GM21717 (cell line): ENCODE measurements around the gene MFSD12.
A peak's percentile ranks its signal among the peaks of the same experiment; 100 is the strongest.
"Not testable (repeated sequence)": the region's sequence is repeated elsewhere in the genome, so short reads cannot be mapped to it uniquely, and the experiment has no call there.

Experiments used
- ATAC-seq: cut with Tn5 transposase; IDR thresholded peaks from one replicate; pipeline ENCODE4 v1.9.1; 2021; ENCODE audit warnings: mild to moderate bottlenecking, moderate library complexity; ENCODE audit not compliant: unreplicated experiment

MFSD12 gene

DNA sequence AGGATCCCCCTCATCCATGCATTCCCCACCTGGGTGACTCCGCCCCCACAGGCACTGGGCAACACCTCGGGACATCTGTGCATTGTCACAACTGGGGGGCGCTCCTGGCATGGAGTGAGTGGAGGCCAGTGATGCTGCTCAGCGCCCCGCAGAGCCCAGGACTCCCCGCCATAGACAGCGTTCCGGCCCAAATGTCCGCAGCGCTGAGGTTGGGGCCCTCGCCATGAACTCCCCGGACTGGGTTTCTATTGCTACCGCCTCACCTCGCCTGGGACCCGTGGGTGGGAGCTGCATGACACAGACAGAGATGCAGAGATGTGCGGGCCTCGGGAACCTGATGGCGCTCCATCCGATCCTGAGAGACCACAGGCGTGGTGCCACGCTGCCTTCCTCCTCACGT lies 46.7 kb downstream of the MFSD12 start:
- ATAC-seq, result no peak

DNA sequence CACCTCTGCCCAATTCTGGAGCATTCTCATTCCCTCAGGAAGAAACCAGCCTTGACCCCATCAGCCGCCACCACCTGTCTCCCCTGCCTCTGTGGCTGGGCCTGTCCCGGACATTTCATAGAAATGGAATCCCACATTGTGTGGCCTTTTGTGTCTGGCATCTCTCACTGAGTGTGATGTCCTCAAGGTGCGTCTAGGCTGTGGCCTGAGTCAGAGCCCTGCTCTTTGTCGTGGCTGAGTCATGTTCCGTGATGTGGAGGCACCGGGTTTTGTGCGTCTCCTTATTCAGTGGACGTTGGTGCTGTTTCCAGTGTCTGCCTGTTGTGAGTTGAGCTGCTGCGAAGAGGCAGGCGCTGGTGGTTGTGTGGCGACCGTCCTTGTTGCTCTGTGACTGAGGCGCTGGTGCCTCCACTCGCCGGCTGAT lies 47.8 kb downstream of the MFSD12 start:
- ATAC-seq, result no peak

DNA sequence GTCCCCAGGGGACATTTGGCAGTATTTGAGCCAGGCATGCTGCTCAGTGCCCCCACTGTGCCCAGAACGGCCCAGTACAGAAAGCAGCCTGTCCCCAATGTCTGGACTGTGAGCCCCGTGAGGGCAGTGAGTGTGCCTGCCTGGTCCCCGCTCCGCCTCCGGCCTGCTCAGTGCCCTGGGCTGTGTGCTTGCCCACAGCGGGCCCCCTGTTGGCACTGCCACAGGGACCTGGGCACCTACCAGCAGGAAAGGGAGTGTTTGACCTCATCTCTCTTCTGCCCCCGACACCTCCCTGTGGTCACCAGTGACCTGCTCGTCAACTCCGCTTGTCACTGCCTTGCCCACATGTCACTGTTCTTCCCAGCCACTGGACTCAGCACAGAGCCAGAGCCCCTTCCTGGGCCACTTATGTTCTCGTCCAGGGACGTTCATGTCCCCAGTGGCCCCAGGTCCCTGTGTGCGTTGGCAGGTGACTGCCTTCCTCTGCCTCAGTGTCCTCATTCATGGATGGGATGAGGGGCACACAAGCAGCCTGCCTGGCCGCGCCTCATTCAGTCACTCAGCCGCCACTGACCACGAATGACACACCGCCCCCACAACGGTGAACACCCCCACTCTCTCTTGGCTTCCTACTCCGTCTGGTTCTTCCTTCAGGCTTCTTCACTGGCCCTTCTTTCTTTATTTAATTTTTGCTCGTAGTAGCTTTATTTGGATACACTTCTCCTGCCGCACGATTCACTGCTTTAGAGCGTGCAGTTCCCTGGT lies 48.4 kb downstream of the MFSD12 start:
- ATAC-seq, result no peak

DNA sequence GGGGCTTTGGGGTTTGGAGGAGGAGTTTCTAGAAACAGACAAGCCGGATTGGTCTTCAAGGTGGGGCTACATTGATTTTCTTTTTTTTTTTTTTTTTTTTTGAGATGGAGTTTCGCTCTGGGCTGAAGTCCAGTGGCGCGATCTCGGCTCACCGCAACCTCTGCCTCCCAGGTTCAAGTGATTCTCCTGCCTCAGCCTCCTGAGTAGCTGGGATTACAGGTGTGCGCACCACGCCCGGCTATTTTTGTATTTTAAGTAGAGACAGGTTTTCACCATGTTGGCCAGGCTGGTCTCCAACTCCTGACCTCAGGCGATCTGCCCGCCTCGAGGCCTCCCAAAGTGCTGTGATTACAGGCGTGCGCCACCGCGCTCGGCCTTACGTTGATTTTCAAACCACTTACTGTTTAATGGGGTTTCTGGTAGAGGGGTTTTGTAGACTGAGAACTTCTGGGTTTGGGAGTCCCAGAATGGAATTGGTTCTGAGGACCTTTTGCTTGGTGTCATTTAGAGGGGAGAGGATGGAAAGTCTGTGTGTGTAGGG lies 49.2 kb downstream of the MFSD12 start:
- ATAC-seq, result not testable (repeated sequence)

DNA sequence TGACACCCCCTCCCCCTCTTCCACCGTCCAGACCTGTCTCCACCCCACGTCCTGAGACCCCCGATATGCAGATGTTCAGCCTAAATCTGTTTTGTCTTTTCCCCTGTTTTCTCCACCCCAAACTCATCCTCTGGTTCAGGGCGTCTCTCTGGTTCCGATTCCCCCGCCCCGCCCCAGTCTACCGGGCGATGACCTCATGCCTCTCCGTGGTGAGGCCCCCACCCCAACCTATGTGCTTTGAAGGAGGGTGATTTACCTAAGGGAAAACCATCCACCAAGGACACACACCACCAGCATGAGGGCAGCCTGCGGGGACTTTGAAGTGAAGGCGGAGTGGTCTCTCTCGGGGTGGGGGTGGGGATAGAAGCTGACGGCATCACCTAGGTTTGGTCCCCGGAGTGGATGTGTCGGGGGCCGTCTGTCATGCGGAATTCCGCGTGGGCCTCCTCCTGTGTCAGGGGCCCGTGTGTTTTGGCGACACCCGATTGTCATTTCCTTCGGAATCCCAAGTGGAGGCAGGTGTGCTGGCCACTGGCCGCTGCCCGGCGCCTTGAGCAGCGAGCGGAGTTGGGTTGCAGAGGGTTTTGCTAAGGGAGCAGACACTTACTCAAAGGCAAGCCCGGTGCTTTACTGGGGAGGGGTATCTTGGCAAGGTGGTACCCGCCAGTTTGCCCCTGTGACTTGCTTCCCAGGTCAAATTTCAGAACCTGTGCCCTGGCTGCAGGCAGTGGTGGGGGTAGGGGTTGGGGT lies 49.8 kb downstream of the MFSD12 start:
- ATAC-seq, result no peak

DNA sequence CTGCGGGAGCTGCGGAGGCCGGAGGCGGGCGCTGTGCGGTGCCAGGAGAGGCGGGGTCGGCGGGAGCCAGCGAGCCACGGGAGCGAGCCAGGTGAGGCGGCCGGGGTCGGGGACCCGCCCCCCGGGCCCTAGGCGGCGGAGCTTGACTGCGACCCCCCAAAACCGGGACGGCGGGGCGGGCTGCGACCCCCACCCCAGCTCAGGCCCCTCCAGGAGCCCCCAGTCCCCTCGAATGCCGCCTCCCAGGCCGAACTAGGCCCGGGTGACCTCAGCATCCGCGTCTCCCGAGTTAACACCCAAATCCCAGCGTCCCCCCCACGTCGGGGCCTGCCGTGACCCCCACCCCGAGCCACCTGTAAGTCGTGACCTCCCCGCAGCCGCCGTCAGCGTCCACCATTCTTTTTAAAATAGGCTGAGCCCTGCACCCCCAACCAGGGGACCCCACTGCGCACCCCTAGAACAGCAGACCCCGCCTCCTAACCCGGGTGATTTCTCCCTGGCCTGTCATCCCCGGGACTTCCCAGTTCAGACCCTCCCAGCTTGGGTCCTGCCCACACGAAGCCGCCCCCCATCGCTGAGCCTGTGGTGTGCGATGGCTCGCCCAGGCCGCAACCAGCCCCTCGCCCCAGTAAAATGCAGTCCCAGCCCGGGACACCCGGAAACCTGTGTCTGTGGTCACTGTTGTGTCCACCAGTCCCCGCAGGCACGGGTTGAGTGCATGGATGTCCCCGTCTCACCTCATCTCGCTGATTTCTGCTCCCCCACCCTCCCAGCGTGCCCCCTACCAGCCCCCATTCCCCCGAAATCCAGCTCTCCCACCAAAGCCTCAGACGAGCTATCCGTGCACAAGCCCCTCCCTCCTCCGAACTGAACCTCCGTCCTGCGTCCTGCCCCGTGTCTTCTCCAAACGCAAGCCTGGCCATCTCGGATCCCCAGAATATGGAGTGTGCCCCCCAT lies 50.7 kb downstream of the MFSD12 start:
- peak; percentile 31 for ATAC-seq

DNA sequence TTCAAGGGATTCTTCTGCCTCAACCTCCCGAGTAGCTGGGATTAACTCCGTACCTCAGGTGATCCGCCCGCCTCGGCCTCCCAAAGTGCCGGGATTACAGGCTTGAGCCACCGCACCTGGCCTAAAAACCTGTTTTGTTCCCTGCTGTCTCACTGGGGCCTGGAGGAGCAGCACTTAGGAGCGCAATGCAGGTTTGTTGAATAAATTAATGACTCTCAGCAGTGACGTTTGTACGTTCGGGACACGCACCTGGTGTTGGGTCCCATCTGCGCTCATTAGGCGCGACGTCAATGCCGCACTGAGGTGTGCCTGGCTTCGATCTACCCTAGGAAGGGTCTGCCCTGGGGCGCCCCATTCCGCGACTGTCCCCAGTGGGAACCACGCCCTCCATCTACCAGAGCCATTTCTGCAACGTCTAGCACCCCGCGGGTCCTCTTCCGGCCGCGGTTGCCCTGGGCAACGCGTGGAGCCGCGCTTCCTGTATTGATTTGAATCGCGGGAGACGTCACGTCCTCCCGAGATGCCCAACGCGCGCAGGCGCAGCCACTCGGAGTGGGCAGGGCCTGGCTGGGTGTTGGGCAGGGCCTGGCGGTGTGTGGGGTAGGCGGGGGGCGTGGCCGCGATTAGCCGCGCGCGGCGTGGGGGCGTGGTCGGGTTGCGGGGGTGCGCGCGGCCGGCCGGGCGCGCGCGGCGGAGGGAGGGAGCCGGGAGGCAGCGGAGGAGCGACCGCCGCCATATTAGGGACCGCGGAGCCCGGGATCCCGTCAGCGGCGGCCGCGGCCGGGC lies 51.6 kb downstream of the MFSD12 start, which contains the start of gene FZR1:
FZR1 (plus strand) TSS at position 714 of the 786 bp plus-strand sequence. CDS start 16,679 bp downstream, outside the sequence.
- ATAC-seq, result peak; percentile 66

DNA sequence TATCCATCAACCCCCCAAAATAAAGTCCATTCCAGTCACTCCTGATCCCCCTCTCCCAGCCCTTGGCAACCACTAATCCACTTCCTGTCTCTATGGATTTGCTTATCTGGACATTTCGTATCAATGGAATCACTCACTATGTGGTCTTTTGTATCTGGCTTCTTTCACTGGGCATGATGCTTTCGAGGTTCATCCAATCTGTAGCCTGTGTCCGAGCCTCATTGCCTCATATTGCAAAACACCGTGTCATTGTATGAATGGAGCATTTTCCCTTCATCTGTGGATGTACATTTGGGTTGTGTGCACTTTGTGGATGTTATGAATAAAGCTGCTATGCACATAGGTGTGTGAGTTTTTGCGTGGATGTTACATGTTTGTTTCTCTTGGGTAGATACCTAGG lies 52.7 kb downstream of the MFSD12 start:
- ATAC-seq, result no peak

DNA sequence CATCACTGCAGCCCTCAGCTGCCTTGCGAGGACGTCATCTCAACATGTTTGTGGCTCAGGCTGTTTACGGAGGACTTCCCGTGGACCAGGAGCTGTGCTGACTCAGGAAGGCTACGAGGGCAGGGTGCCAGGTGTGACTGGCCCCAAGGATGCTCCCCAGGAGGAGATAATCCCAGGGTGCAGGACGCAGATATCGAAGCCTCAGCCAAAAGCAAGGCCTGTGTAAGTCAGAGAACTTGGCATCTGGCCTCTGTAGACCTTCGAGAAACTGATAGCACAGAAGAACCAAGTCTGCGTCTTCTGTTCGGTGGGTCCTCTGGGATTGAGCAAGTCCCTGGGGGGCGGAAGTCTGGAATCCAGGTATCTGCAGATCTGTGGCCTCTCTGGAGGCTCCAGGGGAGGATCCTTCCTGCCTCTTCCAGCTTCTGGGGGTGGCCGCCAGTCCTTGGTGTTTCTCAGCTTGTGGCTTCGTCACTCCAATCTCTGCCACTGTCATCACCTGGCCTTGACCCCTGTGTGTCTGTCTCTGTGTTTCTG lies 54.3 kb downstream of the MFSD12 start:
- no peak for ATAC-seq

DNA sequence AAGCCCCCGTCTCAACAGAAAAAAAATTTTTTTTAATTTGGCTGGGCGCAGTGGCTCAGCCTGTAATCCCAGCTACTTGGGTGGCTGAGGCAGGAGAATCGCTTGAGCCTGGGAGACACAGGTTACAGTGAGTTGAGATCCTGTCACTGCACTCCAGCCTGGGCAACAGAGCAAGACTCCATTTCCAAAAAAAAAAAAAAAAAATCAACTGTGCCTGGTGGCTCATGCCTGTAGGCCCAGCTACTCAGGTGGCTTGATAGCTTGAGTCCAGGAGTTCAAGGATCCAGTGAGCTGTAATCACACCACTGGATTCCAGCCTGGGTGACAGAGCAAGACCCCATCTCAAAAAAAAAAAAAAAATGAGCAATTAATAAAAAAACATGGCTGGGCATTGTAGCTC lies 55.6 kb downstream of the MFSD12 start:
- ATAC-seq, result no peak

DNA sequence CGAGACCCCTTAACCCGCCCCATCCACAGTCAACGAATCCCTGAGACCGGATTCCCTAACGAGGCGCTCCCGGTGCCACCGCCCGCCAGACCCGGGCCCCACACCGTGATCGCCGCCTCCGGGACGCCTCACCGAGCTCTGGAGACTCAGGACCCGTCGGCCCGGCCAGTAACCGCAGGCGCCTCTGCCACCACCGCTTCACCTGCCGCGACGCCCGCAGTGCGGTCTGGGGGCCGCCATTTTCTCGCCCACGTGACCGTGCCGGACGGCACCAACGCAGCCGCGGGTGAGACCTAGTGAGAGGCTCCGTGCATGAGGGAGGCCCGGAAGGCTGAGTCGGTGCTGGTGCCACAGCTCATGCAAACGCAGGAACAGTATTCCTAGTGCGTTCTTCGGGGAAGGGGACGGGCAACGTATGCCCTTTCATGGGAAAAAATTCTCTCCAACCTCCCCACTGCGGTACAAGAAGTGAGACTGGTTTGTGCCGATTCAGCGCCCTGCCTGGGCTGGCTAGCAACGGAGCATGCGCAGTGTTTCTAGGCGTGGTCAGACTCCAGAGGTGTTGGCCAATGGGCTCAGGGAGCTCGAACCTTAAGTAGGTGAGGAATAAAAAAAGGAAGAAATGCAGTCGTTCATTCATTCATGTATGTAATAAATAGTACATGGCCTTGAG lies 56.8 kb downstream of the MFSD12 start, which contains the start of gene DOHH:
DOHH (minus strand) TSS at position 246 of the 673 bp plus-strand sequence. CDS start 3,860 bp downstream, outside the sequence.
- ATAC-seq, result peak; percentile 68

DNA sequence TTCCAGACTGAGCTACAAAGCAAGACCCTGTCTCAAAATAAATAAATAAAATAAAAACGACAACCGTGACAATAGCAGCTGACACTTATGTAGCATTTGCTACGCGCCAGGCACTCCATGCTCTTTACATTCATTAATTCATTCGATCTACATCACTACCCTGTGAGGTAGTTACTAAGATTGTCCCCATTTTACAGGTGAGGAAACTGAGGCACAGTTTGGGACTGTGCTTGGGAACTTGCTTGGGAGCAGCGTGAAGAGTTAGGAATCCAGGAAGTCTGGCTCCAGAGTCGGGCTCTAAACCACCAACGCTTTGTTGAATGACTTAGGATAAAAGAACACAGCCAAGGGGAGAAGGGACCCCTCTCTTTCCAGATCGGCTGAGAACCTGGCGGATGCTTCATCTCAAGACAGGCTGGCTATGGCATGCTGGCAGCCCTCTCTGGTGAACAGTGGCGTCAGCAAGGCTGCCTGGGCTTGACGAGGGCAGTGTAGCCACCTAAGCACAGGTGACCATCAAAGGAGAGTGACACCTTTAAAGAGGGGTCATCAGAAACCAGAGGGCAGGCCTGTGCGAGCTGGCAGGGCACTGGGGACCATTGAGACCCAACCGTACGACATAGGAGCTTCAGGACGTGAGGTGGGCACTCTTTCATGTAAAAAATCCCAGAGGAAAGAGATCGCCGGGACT lies 57.5 kb downstream of the MFSD12 start:
- no peak for ATAC-seq

DNA sequence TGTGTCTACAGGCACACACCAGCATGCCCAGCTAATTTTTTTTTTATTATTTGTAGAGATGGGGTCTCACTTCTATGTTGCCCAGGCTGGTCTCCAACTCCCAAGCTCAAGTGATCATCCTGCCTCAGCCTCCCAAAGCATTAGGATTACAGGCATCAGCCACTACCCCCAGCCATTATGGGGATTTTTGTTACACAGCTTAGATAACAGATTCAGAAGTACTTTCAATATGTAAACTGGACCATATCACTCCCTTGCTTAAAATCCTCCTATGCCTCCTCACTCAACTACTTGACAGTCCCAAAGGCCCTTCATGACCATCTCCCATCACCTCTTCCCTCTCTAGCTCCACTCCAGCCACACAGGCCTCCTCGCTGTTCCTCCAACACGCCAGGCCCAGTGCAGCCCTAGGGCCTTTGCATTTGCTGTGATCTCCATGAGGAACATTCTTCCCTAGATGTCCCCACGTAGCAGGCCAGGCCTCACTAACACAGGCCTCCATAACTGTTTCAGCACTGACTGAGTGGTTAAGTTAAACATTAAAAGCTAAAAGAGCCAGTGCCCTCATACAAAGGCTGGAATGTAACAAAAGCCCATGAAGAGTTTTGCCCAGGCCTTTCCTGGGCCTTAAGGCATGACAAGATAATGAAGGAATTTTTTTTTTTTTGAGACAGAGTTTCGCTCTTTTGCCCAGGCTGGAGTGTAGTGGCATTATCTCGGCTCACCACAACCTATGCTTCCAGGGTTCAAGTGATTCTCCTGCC lies 59.4 kb downstream of the MFSD12 start:
- no peak for ATAC-seq

DNA sequence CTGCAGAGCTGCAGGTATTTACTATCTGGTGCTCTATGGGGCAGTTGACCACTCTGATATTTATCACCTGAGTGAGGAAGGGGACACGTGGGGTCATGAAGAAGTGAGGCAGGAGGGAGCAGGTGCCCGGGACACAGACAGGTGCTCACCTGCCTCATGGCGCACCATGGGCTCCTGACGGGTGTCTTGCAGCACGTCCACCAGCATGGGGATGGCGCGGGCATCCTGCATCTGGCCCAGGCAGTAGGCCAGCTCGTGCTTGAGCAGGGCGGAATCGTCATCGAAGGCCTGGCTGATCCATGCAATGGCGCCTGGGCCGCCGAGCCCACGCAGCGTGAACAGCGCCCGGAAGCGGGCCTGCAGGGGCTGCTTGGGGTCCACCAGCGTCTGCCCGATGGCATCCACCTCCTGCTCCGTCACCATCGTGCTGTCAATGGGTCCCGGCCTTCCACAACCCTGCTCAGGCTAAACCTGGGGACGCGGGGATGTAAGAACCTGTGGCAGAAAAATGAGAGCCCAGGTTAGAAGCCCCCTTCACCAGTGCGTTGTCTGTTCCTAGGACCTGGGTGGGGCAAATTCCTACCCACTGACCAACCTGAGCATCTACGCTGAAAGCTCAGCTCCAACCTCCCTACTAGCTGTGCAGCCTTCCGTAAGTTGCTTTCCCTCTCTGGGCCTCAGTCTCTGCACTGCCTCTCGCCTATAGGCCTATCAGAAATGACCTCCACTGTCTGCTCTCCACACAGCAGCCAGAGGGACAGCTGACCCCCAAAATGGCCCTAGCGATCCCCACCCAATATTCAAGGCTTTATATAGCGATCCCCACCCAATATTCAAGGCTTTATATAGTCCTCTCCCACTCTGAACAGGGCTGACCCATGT lies 60.8 kb downstream of the MFSD12 start:
- no peak for ATAC-seq

DNA sequence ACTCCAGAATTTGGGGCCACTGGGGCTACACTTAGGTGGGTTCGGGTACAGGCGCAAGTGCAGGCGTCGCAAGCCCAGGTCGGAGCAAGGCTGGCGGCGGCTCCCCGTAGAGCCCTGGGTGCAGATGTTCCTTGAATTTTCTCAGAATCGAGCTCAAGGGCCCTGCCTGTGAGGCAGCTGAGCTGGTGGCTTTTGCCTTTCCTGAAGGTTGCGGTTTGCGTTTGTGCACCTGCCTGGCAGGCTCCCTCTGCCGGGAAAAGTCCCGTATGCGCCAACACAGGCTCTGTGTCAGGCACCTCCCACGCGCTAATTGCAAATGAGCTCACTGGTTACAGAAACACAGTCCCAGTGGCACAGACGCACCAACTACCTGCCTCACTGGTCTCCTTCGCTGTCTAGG lies 62.8 kb downstream of the MFSD12 start:
- no peak for ATAC-seq
